B cell (primary cell): ENCODE data around the gene PFDN2.

ENCODE experiments used
- EZH2 ChIP-seq: IDR thresholded peaks from 2 replicates; pipeline ENCODE4 v1.6.1; 2012; ENCODE audit warnings: borderline replicate concordance, low read depth, mild to moderate bottlenecking, moderate library complexity, low read length; ENCODE audit not compliant: insufficient read depth, poor library complexity, severe bottlenecking
- TF ChIP-seq, protein P1 (sequence below): fragments of 200-600 bp; IDR thresholded peaks from one replicate; pipeline ENCODE4 v1.8.0; 2022; ENCODE audit warnings: antibody characterized with exemption, mild to moderate bottlenecking

DNA sequence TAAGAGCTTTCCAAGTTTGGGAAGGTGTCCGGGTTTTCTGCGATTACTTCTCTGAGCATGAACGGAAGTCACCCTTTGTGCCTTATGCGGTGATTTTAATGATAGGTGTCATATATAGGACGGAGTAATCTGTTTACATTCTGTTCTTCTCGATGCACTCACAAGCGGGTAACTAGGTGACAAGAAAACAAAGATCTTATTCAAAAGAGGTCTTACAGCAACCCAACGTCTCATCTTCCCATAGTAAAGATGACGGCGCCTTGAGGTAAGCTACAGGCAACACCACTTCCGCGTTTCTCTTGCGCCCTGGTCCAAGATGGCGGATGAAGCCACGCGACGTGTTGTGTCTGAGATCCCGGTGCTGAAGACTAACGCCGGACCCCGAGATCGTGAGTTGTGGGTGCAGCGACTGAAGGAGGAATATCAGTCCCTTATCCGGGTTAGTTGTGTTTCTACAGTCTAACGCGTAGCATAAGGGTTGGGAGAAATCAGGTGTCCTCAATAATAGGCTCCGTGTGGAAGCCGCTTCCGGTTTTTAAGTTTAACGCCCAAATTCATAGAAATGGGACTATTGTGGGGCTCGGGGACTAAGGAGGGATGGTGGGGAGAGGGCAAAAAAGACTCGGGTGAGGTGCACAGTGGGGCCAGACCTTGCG, 36.0 kb upstream of the PFDN2 start, which contains the start of gene UFC1:
- TF ChIP-seq, protein P1, sequence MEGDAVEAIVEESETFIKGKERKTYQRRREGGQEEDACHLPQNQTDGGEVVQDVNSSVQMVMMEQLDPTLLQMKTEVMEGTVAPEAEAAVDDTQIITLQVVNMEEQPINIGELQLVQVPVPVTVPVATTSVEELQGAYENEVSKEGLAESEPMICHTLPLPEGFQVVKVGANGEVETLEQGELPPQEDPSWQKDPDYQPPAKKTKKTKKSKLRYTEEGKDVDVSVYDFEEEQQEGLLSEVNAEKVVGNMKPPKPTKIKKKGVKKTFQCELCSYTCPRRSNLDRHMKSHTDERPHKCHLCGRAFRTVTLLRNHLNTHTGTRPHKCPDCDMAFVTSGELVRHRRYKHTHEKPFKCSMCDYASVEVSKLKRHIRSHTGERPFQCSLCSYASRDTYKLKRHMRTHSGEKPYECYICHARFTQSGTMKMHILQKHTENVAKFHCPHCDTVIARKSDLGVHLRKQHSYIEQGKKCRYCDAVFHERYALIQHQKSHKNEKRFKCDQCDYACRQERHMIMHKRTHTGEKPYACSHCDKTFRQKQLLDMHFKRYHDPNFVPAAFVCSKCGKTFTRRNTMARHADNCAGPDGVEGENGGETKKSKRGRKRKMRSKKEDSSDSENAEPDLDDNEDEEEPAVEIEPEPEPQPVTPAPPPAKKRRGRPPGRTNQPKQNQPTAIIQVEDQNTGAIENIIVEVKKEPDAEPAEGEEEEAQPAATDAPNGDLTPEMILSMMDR: no peak
- TF ChIP-seq EZH2: no peak
